MG63 (cell line): ENCODE data around the gene VPS54. TPM values are rescaled to one million over a fixed set of nuclear protein-coding genes. Genes with fewer than 3 reads are reported as not detected.
"Not testable (repeated sequence)": the region's sequence is repeated elsewhere in the genome, so short reads cannot be mapped to it uniquely, and the experiment has no call there.

ENCODE experiments used
- DNase-seq: peaks from one replicate; pipeline ENCODE4 v3.0.0-alpha.2; 2020
- H3K27me3 ChIP-seq: fragments of 250-450 bp; sonication (Bioruptor Pico); 2 replicates; pipeline ENCODE4 v1.5.1; 2020; ENCODE audit warnings: mild to moderate bottlenecking, moderate library complexity
- H3K36me3 ChIP-seq: fragments of 250-450 bp; sonication (Bioruptor Pico); 2 replicates; pipeline ENCODE4 v1.5.1; 2020; ENCODE audit warnings: mild to moderate bottlenecking, moderate library complexity
- H3K4me3 ChIP-seq: fragments of 250-450 bp; sonication (Bioruptor Pico); 2 replicates; pipeline ENCODE4 v1.5.1; 2020; ENCODE audit warnings: mild to moderate bottlenecking, moderate library complexity
- H3K9me3 ChIP-seq: fragments of 250-450 bp; sonication (Bioruptor Pico); 2 replicates; pipeline ENCODE4 v1.5.1; 2020; ENCODE audit warnings: mild to moderate bottlenecking, moderate library complexity
- total RNA-seq: library from RNA; depleted of rRNA; stranded (reverse); fragments of >200 nt; shearing (Covaris generic); gene quantifications from 2 replicates; pipeline ENCODE4 v1.2.3, GENCODE V29; 2014; ENCODE audit warnings: low replicate concordance

The VPS54 gene
- total RNA-seq, 1 experiment from 2014 or later = 14.6 TPM

- Histone ChIP-seq H3K36me3 (peaks cover 29% of the 10 kb centered on the region), H3K4me3 (no peak overlapping the region), H3K27me3 (no peaks in the 10 kb centered on the region), H3K9me3 (no peaks in the 10 kb centered on the region)
- no peak for DNase-seq
Observed at GRCh38 chr2:63983986-63984605, 35.1 kb downstream of the VPS54 start.

GRCh38 chr2:63982335-63982734 lies 36.9 kb downstream of the VPS54 start:
- DNase-seq = no peak
- Histone ChIP-seq H3K4me3 (no peak overlapping the region), H3K36me3 (peaks cover 38% of the 10 kb centered on the region), H3K27me3 (no peaks in the 10 kb centered on the region), H3K9me3 (no peaks in the 10 kb centered on the region)

- H3K36me3 ChIP-seq = peaks cover 42% of the 10 kb centered on the region
- H3K9me3 ChIP-seq = no peaks in the 10 kb centered on the region
- H3K27me3 ChIP-seq = no peaks in the 10 kb centered on the region
- no peak overlapping the region for H3K4me3 ChIP-seq
- DNase-seq = no peak
Observed at GRCh38 chr2:63981702-63982103, 37.5 kb downstream of the VPS54 start.

- H3K36me3 ChIP-seq = peaks cover 45% of the 10 kb centered on the region
- no peaks in the 10 kb centered on the region for H3K9me3 ChIP-seq
- DNase-seq = no peak
- H3K4me3 ChIP-seq = no peak overlapping the region
- no peaks in the 10 kb centered on the region for H3K27me3 ChIP-seq
Observed at GRCh38 chr2:63980794-63981193, 38.4 kb downstream of the VPS54 start.

- no peaks in the 10 kb centered on the region for H3K9me3 ChIP-seq
- H3K4me3 ChIP-seq = no peak overlapping the region
- H3K27me3 ChIP-seq = no peaks in the 10 kb centered on the region
- H3K36me3 ChIP-seq = peaks cover 42% of the 10 kb centered on the region
- DNase-seq = no peak
Observed at GRCh38 chr2:63977904-63978303, 41.3 kb downstream of the VPS54 start.

- DNase-seq = no peak
- H3K4me3 ChIP-seq = no peak overlapping the region
- no peaks in the 10 kb centered on the region for H3K27me3 ChIP-seq
- no peaks in the 10 kb centered on the region for H3K9me3 ChIP-seq
- peaks cover 40% of the 10 kb centered on the region for H3K36me3 ChIP-seq
Observed at GRCh38 chr2:63976125-63976510, 43.1 kb downstream of the VPS54 start.

- Histone ChIP-seq H3K4me3 (no peak overlapping the region), H3K27me3 (no peaks in the 10 kb centered on the region), H3K9me3 (no peaks in the 10 kb centered on the region), H3K36me3 (peaks cover 35% of the 10 kb centered on the region)
- no peak for DNase-seq
Observed at GRCh38 chr2:63975437-63976124, 43.6 kb downstream of the VPS54 start.

GRCh38 chr2:63975036-63975435 lies 44.2 kb downstream of the VPS54 start:
- not testable (repeated sequence) for DNase-seq, H3K4me3 ChIP-seq, H3K9me3 ChIP-seq, H3K27me3 ChIP-seq
- peaks cover 30% of the 10 kb centered on the region for H3K36me3 ChIP-seq

- Histone ChIP-seq H3K9me3 (no peaks in the 10 kb centered on the region), H3K36me3 (peaks cover 5% of the 10 kb centered on the region; the same call in 1 of the 2 replicates), H3K4me3 (no peak overlapping the region), H3K27me3 (no peaks in the 10 kb centered on the region)
- no peak for DNase-seq
Observed at GRCh38 chr2:63962186-63962585, 57.0 kb downstream of the VPS54 start.

- Histone ChIP-seq H3K9me3 (no peaks in the 10 kb centered on the region), H3K27me3 (no peaks in the 10 kb centered on the region), H3K36me3 (peaks cover 27% of the 10 kb centered on the region), H3K4me3 (no peak overlapping the region)
- no peak for DNase-seq
Observed at GRCh38 chr2:63950414-63950813, 68.8 kb downstream of the VPS54 start.

- peaks cover 24% of the 10 kb centered on the region for H3K36me3 ChIP-seq
Observed at GRCh38 chr2:63942788-63943187, 76.4 kb downstream of the VPS54 start.

GRCh38 chr2:63932104-63932503 lies 87.1 kb downstream of the VPS54 start:
- peaks cover 29% of the 10 kb centered on the region for H3K36me3 ChIP-seq
- not testable (repeated sequence) for H3K27me3 ChIP-seq, DNase-seq, H3K4me3 ChIP-seq, H3K9me3 ChIP-seq

More at GRCh38 chr2:63942788-63943187, 76.4 kb downstream of the VPS54 start:
- H3K27me3 ChIP-seq = no peaks in the 10 kb centered on the region
- no peak overlapping the region for H3K4me3 ChIP-seq
- no peaks in the 10 kb centered on the region for H3K9me3 ChIP-seq
- no peak for DNase-seq

- Histone ChIP-seq H3K4me3 (no peak overlapping the region), H3K9me3 (no peaks in the 10 kb centered on the region), H3K36me3 (peaks cover 16% of the 10 kb centered on the region), H3K27me3 (no peaks in the 10 kb centered on the region)
- DNase-seq = no peak
Observed at GRCh38 chr2:63926815-63927214, 92.4 kb downstream of the VPS54 start.

GRCh38 chr2:63914311-63914710 lies 104.9 kb downstream of the VPS54 start:
- Histone ChIP-seq H3K36me3 (peaks cover 30% of the 10 kb centered on the region), H3K9me3 (no peaks in the 10 kb centered on the region)
- no peak for DNase-seq

GRCh38 chr2:63903003-63903402 lies 116.2 kb downstream of the VPS54 start:
- DNase-seq = no peak
- H3K4me3 ChIP-seq = no peak overlapping the region
- H3K9me3 ChIP-seq = peaks cover 32% of the 10 kb centered on the region
- H3K36me3 ChIP-seq = peaks cover 51% of the 10 kb centered on the region
- H3K27me3 ChIP-seq = no peaks in the 10 kb centered on the region; the same call in 1 of the 2 replicates

More at GRCh38 chr2:63914311-63914710, 104.9 kb downstream of the VPS54 start:
- Histone ChIP-seq H3K27me3 (no peaks in the 10 kb centered on the region), H3K4me3 (no peak overlapping the region)

- Histone ChIP-seq H3K27me3 (no peaks in the 10 kb centered on the region; the same call in 1 of the 2 replicates), H3K9me3 (peaks cover 32% of the 10 kb centered on the region), H3K36me3 (peaks cover 58% of the 10 kb centered on the region), H3K4me3 (no peak overlapping the region)
- DNase-seq = no peak
Observed at GRCh38 chr2:63902149-63902548, 117.1 kb downstream of the VPS54 start.

GRCh38 chr2:63899639-63900038 lies 119.6 kb downstream of the VPS54 start:
- H3K27me3 ChIP-seq = no peaks in the 10 kb centered on the region; the same call in 1 of the 2 replicates
- H3K4me3 ChIP-seq = no peak overlapping the region
- H3K36me3 ChIP-seq = peaks cover 56% of the 10 kb centered on the region
- DNase-seq = no peak
- peaks cover 25% of the 10 kb centered on the region for H3K9me3 ChIP-seq

- peaks cover 22% of the 10 kb centered on the region for H3K9me3 ChIP-seq
- peaks cover 61% of the 10 kb centered on the region for H3K36me3 ChIP-seq
- no peak for DNase-seq
- H3K4me3 ChIP-seq = no peak overlapping the region
- no peaks in the 10 kb centered on the region; the same call in 1 of the 2 replicates for H3K27me3 ChIP-seq
Observed at GRCh38 chr2:63898839-63899238, 120.4 kb downstream of the VPS54 start.
